Brain microvascular endothelial cell (primary cell): ENCODE data around the gene SHLD1.
"Not testable (repeated sequence)": the region's sequence is repeated elsewhere in the genome, so short reads cannot be mapped to it uniquely, and the experiment has no call there.

Source experiments
- DNase-seq: peaks from one replicate; pipeline ENCODE4 v3.0.0-alpha.2; 2020
- H3K27ac ChIP-seq: fragments of 250-450 bp; sonication (Bioruptor Pico); 2 replicates; pipeline ENCODE4 v1.5.1; 2020; ENCODE audit warnings: mild to moderate bottlenecking, moderate library complexity
- H3K27me3 ChIP-seq: fragments of 250-450 bp; sonication (Bioruptor Pico); replicated peaks from 2 replicates; pipeline ENCODE4 v1.5.1; 2020; ENCODE audit warnings: mild to moderate bottlenecking
- H3K36me3 ChIP-seq: fragments of 250-450 bp; sonication (Bioruptor Pico); replicated peaks from 2 replicates; pipeline ENCODE4 v1.5.1; 2020; ENCODE audit warnings: mild to moderate bottlenecking
- H3K4me3 ChIP-seq: 2 replicates; pipeline ENCODE4 v1.5.1; 2011; ENCODE audit warnings: low read depth, mild to moderate bottlenecking, control low read depth, low read length, moderate library complexity
- CTCF ChIP-seq: IDR thresholded peaks from 2 replicates; pipeline ENCODE4 v1.5.1; 2011; ENCODE audit warnings: low read depth, mild to moderate bottlenecking, moderate library complexity, low read length, control low read depth, inconsistent platforms; ENCODE audit errors: missing control alignments
- in situ Hi-C: cut with HindIII; loops from 2 replicates; pipeline ENCODE4 v1.10.0; 2017; ENCODE audit warnings: low sequenced_read_pairs, low pct_ligation_motif_present

The SHLD1 gene

GRCh38 chr20:5749952-5750779 lies at the start of gene SHLD1:
Gene SHLD1 (plus strand): TSS chr20:5750401. CDS start chr20:5772866, 22,465 bp downstream.
- TF ChIP-seq CTCF, result no peak
- Histone ChIP-seq H3K27ac (peak within 1 kb of the TSS; percentile 28), H3K27me3 (no peaks in the 10 kb centered on the region), H3K36me3 (no peaks in the 10 kb centered on the region), H3K4me3 (peak within 1 kb of the TSS; percentile 58)
- in situ Hi-C loops, result no loop called here
- DNase-seq, result peak; percentile 84

- in situ Hi-C loops, H3K27me3 ChIP-seq, H3K4me3 ChIP-seq, DNase-seq, H3K36me3 ChIP-seq, H3K27ac ChIP-seq: not testable (repeated sequence)
These were observed 47.9 kb upstream of the SHLD1 start for GRCh38 chr20:5702339-5702738.

- no peak for DNase-seq
- Histone ChIP-seq H3K27me3 (no peaks in the 10 kb centered on the region), H3K27ac (no peak overlapping the region), H3K4me3 (no peak overlapping the region), H3K36me3 (no peaks in the 10 kb centered on the region)
- in situ Hi-C loops, result no loop called here
- no peak for TF ChIP-seq CTCF
These were observed 46.5 kb upstream of the SHLD1 start for GRCh38 chr20:5703681-5704101.

GRCh38 chr20:5705827-5706226 lies 44.4 kb upstream of the SHLD1 start:
- in situ Hi-C loops, result no loop called here
- Histone ChIP-seq H3K36me3 (no peaks in the 10 kb centered on the region), H3K27ac (no peak overlapping the region), H3K4me3 (no peak overlapping the region), H3K27me3 (no peaks in the 10 kb centered on the region)
- TF ChIP-seq CTCF, result no peak
- no peak for DNase-seq

GRCh38 chr20:5706797-5707196 lies 43.4 kb upstream of the SHLD1 start:
- in situ Hi-C loops, result no loop called here
- H3K27me3 ChIP-seq, result no peaks in the 10 kb centered on the region
- no peak overlapping the region for H3K4me3 ChIP-seq
- H3K27ac ChIP-seq, result no peak overlapping the region
- TF ChIP-seq CTCF, result no peak
- DNase-seq, result no peak
- no peaks in the 10 kb centered on the region for H3K36me3 ChIP-seq

- Histone ChIP-seq H3K36me3 (no peaks in the 10 kb centered on the region), H3K27ac (no peak overlapping the region), H3K27me3 (no peaks in the 10 kb centered on the region), H3K4me3 (no peak overlapping the region)
- no peak for TF ChIP-seq CTCF
- in situ Hi-C loops, result no loop called here
- DNase-seq, result no peak
These were observed 39.6 kb upstream of the SHLD1 start for GRCh38 chr20:5710551-5710950.
